ENCODE results near the gene UFM1. TPM values are rescaled to one million over a fixed set of nuclear protein-coding genes. Genes with fewer than 3 reads are reported as not detected.

The UFM1 gene
- total and polyA plus RNA-seq, 2 of the 4 experiments (the other 2 are of a cell fraction) = 43.5 to 94.5 TPM

- Histone ChIP-seq H3K4me3 (ENCODE audit: insufficient read depth, low read depth, low read length) (no peak overlapping the region), H2AK5ac (ENCODE audit: low read depth, low read length) (no peak overlapping the region), H2AFZ (replicated peaks; ENCODE audit: low read length, poor library complexity) (no peak overlapping the region), H3K27ac (ENCODE audit: insufficient read depth, low read length) (no peak overlapping the region), H2BK20ac (ENCODE audit: low read depth, low read length) (no peak overlapping the region), H2BK15ac (ENCODE audit: low read depth, low read length) (no peak overlapping the region), H3K14ac (replicated peaks; ENCODE audit: low read depth, low read length) (no peak overlapping the region), H4K91ac (ENCODE audit: insufficient read depth, low read depth, low read length) (no peak overlapping the region), H4K20me1 (ENCODE audit: insufficient read depth, low read length) (no peaks in the 10 kb centered on the region), H3K9ac (ENCODE audit: low read depth, low read length) (no peak overlapping the region), H3K36me3 (ENCODE audit: control insufficient read depth, insufficient read depth, low read length) (no peaks in the 10 kb centered on the region), H3K4me1 (ENCODE audit: control insufficient read depth, insufficient read depth, low read length) (no peaks in the 10 kb centered on the region), H4K8ac (ENCODE audit: low read depth in 2 of 2, low read length in 2 of 2) (no peak overlapping the region), H3K9me1 (ENCODE audit: insufficient read depth, low read length) (no peaks in the 10 kb centered on the region), H3K79me1 (ENCODE audit: low read depth in 1 of 2, low read length in 2 of 2) (no peaks in the 10 kb centered on the region), H4K5ac (ENCODE audit: low read depth, low read length) (no peak overlapping the region), H3K9me3 (ENCODE audit: control insufficient read depth, insufficient read depth, low read length) (no peaks in the 10 kb centered on the region), H2BK5ac (ENCODE audit: low read depth, low read length, poor library complexity, severe bottlenecking) (no peak overlapping the region), H3K4ac (ENCODE audit: low read depth, low read length) (no peak overlapping the region), H3K23ac (ENCODE audit: low read depth, low read length) (no peak overlapping the region), H2BK120ac (ENCODE audit: low read depth, low read length) (no peak overlapping the region), H3K56ac (ENCODE audit: extremely low read depth, insufficient read depth, low read length) (no peak overlapping the region), H3K27me3 (ENCODE audit: control insufficient read depth, insufficient read depth, low read length) (no peaks in the 10 kb centered on the region; the same call in 1 of the 2 replicates), H3K4me2 (ENCODE audit: low read depth, low read length) (no peak overlapping the region), H3K18ac (ENCODE audit: low read depth, low read length) (no peak overlapping the region), H2AK9ac (replicated peaks; ENCODE audit: low read depth, low read length, poor library complexity) (no peak overlapping the region)
- no peak for DNase-seq
- TF ChIP-seq CEBPB (IDR thresholded peaks at IDR 0.05; ENCODE audit: low read depth, low read length) = no peak
- intact Hi-C loops (cut with micrococcal nuclease) = no loop called here
- CTCF ChIA-PET = interaction anchor here (0.6 kb wide), 1 partner anchor 13 kb away, joined by 3 read pairs; no protein-coding TSS in a partner anchor
- no peak for ATAC-seq (ENCODE audit: low read depth)
- POLR2A ChIA-PET (ENCODE audit: unreplicated experiment) = no interaction called here
- dilution Hi-C loops (cut with HindIII; ENCODE audit: low sequenced_read_pairs, unreplicated experiment) = no loop called here
- no TSS peak for BruUV-seq (replicated peaks)
- in situ Hi-C loops (cut with MboI; ENCODE audit: low sequenced_read_pairs) = no loop called here
These were observed 51.6 kb downstream of the UFM1 start for GRCh38 chr13:38401276-38401675.
